NCI-H526 (cell line): ENCODE measurements around the gene ANKRD12.

ENCODE experiments used
- DNase-seq, 2 experiments: peaks; one replicate each; lab custom pipeline; 2025; lab: John Stamatoyannopoulos, UW

The ANKRD12 gene

DNA sequence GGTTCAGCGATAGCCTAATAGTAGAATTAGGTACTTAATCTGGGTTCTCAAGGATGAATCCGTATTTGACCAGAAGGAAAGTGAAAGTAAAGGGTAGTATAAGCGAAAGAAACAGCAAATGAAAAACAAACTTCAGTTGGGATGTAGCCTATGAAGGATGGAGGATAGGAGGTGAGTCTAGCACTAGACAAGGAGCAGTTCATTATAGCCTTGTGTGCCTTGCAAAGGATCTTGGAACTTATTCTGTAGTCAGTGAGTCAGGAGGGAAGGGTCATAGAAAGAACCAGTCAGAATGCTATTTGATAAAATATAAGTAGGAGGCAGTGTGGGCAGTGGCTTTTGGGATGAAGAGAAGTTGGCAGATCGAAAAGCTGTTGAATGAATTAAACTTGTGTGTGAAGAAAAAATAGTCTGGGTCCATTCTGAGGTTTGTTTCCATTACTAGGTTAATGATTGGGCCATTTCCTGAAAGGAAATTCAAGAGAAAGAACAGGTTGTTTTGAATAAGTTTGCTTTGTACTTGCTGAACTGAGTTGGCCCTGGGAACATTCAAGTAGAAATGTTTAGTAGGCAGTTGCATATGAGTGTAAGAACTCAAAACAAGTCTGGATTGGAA lies 48.5 kb downstream of the ANKRD12 start:
- DNase-seq = no peak

DNA sequence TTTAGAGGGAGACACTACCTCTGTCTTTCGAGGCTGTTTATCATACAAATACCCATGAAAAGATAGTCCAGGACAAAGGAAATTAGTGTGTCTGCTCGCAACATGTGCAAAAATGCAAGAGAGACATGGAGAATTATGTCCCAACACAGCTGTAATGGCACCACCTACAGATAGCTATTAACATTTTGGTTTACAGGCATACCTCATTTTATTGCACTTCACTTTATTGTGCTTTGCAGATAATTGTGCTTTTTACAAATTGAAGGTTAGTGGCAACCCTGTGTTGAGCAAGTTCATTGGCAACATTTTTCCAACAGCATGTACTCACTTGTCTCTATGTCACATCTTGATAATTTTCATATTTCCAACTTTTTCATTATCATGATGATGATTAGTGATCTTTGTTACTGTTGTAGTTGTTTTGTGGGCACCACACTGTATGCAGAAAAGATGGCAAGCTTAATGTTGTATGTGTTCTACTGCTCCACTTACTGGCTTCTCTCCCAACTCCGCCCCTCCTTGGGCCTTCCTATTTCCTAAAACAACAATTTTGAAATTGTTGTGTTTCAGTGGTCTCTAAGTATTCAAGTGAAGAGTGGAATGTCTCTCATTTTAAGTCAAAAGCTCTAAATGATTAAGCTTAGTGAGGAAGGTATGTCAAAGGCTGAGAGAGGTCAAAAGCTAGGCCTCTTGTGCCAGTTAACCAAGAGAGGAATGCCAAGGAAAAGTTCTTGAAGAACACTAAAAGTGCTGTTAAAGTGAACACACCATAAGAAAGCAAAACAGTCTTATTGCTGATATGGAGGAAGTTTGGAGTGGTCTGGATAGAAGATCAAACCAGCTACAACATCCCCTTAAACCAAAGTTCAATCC lies 52.0 kb downstream of the ANKRD12 start:
- no peak for DNase-seq

DNA sequence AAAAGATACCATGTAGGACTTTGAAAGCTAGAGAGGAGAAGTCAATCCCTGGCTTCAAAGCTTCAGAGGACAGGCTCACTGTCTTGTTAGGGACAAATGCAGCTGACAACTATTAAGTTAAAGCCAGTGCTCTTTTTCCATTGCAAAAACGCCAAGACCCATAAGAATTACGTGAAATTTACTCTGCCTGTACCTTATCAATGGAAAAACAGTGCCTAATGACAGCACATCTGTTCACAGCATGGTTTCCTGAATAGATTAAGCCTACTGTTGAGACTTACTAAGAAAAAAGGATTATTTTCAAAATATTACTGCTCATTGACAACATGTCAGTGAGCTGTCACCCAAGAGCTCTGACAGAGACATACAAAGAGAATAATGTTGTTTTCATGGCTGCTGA lies 52.9 kb downstream of the ANKRD12 start:
- no peak for DNase-seq

DNA sequence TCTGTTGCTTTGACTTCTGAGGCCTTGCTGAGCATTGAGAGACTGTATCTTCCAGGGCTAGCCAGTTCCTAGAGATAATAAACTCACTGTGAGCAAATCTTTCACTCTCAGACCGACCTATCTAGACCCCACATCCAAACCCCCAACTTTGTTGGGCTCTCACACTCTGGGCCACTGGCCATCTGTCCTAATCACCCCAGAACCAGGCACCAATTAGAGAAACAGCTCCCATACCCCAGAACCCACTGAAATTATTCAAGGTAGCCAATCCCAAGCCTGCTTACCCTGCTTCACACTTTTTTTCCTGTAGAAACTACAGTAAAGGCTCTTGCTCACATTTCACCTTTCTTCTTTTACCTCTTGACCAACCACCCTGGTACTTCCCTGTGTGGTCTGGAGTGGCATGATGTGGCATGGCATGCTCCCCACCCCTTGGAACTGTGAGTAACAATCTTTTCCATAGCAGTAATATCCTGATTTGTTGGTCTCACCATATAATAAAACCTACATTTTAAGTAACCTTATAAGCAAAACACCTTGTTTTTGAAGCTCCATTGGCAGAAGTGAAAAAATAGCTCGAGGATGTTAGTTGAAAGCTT lies 55.2 kb downstream of the ANKRD12 start:
- DNase-seq = no peak

DNA sequence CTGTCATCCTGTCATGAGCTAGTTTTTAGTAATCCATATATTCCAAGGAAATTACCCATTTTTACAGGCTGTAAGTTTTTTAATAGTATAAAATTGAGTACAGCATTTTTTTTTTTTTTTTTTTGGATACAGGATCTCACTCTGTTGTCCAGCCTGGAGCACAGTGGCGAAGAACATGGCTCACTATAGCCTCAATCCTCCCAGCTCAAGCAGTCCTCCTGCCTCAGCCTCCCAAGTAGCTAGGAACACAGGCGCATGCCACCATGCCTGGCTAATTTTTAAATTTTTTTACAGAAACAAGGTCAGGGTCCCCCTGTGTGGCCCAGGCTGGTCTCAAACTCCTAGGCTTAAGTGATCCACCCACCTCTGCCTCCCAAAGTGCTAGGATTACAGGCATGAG lies 56.5 kb downstream of the ANKRD12 start:
- no peak for DNase-seq

DNA sequence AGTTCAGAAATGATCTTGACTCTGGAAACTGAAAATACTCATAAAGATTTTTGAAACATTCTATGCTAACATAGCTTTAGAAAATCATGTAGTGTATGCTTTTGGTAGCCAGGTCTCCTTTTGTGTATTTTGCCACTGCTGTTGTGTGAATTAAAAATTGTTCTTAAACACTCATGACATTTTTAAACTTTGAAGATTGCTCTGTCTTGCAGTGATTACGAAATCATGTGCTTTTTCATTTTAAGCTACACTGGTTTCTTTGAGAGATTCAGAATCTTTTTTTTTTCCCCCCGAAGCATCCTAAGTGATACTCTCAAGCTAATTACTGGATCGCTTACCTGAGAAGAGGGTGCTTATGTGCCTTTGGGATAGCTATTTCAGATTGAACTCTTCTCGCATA lies 60.0 kb downstream of the ANKRD12 start:
- no peak for DNase-seq

DNA sequence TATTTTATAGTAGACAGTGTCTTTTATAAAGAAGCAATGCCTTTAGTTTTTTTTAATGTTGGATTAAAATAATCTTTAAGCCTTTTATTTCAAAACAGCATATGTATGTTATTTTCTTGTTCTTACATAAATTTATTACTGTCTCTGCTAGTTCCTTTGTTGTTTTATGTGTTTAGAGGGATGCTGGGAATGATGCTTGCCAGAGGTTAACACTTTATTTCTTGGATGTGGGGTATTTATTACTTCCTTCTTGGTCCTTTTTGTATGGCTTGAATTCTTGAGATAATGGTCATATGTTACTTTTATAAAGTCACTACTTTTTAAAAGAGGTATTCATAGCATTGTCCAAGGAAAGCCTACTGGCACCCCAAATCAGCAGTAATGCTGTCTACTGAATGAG lies 63.1 kb downstream of the ANKRD12 start:
- no peak for DNase-seq

DNA sequence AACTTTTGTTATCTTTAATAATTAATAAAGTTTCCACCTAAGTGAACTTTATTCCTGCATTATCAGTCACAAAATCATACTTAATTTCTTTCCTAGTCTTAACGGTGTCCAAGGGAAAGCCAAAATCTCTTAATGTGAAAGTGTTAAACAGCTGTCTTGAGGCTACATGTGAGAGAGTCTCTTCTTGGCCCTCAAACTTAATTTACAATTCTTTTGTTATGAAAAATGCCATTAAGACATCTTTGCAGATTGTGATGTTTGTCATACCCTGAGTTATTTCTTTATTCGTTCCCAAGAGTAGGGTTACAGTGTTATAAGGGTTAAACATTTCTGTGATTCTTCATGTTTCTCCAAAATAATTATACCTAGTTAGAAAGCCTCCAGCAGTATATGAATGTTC lies 64.6 kb downstream of the ANKRD12 start:
- no peak for DNase-seq

DNA sequence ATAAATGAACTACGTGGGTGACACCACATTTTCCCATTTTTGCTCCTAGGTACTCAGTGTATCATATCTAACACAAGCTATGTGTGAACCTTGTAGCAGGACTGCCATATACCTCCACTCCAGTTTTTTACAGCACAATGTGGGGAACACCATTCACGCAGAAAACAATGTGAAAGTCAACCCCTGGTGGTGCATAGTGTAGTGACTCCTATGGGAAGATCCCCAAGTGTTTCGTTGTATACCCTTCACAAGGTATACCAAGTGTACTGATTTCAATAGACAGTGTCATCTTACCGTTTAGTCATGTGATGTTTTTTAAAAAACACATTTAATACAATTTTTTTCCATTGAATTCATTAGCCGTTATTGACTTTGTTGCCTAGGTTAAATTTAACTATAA lies 68.1 kb downstream of the ANKRD12 start:
- DNase-seq = no peak

DNA sequence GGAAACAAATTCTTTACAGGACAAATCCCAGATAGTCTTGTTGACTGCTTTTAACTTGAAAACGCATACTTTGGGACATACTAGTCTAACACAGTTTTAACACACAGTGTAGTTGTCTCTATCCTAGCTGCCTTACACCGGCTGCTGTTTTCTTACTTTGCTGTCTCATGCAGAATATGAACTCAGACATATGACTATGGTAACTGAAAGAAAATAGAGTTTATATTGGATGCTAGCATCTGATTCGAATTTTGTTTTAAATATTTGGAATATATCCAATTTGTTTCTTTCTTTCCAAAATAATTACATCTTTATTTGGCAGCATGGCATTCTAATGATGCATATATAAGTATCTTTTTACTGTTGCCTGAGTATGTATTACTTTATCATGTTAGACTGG lies 69.8 kb downstream of the ANKRD12 start:
- DNase-seq = no peak

DNA sequence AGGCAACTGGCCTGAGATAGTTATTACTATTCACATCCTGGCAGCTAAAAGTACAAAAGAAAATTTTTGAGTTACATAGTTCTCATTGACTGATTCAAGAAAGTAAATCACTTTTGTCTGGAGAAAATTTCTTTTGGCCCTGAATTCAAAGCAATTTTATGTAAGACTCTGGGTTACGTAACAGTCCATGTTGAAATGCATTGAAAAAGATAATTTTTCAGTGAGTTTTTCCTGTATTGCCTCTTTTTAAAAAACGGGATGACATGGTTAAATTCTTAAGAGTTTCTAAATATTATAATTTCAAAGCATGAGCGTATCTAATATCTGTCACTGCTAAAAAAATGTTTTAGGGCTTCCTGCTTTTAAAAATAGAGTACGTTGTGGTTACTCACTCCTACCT lies 72.7 kb downstream of the ANKRD12 start:
- DNase-seq = no peak

DNA sequence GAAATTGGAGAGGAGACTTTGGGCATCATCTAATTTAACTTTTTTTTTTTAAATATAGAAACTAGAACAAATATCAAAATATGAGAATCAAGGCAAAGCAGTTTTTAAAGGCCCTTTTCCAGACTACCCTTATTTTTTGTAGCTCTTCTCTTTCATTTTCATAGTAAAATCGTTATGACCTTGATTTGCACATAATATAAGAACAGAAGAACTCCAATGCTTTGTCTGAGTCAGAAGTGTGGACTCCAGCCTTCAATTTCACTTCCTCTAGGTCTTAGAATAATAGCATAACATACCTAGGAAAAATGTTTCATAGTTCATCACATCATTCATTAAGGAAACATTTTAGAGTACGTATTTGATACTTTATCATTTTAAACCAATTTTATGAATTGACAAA lies 74.4 kb downstream of the ANKRD12 start:
- DNase-seq = no peak

DNA sequence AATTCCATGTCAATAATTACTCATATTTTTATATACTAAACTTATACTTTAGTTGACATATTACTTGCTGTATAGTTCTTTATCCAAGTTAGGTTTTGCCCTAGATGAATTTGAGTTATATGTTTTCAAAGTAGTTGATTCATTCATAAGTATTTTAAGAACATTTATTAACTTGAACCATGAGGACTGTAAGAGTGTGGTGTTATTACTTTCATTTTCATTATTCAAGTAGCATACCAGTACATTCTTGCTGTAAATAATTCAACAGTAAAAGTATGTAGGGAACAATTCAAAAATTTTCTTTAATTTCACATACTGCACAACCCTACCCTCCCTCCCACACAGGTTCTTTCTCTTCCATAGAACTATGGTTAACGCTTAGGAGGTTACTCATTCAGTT lies 75.4 kb downstream of the ANKRD12 start:
- DNase-seq = no peak

DNA sequence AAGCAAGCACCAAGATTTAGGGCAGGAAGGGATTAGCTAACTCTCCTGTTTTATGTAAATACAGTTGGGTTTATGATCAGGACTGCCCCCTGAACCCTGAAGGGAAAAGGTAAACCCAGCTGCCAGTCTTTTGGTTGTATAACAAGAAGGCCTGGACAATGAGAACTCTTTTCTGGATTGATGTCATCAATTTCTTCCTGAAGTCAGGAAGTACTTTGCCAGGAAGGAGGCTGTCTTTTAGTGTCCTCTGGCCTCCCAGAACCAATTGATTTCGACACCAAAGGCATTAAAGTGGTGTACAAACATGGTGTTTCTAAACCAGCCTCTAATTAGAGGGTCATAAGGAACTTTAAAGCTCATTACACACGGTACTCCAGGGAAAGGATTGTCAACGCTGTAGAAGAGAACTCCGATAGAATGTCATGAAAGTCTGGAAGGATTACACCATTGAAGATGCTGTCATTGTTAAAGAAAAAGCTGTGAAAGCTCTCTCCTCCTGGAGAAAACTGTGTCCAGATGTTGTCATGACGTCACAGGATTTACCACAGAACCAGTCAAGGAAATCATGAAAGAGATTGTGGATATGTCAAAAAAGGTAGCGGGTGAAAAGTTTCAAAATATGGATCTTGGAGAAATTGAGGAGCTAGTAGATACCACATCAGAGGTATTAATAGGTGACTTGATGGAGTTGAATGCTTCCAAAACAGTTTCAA lies 78.8 kb downstream of the ANKRD12 start:
- DNase-seq = no peak

DNA sequence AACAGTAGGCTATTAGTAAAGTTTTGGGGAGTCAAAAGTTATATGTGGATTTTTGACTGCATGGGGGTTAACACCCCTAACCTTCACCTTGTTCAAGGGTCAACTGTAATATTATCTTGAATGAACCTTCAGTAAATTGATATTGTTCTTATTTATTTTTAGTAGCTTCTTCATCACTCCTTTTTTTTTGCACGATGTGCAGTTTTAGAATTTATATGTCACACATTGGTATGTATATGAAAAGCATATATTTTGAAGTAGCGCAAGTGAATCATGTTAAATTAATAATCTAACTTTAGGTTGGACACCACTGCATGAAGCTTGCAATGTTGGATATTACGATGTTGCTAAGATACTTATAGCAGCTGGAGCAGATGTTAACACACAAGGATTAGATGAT lies 79.9 kb downstream of the ANKRD12 start:
- DNase-seq = no peak

DNA sequence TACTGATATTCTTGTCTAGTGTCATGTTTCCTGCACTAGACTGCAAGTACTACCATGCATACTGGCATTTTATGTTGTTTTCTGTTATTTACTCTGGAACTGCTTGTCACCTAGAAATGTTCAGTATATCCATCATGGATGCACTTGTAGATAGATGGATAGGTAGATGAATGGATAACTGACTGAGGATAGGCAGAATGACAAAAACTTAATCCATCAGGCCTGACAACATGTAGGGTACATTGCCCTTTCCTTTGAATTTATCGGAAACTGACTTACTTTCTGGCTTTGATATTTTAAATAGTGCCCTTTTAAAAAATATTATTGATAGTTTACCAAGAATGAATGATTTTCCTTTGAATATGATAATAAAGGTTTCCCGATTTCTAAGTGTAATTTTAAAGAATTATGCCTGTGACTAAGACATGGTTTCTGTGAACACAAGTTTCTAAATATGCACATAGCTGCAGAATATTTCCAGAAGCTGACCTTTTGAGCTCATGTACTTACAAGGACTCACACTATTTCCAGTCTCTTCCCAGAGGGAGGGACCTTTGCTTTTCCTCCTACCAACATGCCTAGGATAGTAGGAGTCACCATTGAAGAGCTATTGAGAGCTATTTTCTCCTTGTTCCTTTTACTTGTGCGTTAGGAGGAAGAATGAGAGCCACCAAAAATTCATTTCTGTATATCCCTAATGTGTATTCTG lies 81.3 kb downstream of the ANKRD12 start:
- no peak for DNase-seq

DNA sequence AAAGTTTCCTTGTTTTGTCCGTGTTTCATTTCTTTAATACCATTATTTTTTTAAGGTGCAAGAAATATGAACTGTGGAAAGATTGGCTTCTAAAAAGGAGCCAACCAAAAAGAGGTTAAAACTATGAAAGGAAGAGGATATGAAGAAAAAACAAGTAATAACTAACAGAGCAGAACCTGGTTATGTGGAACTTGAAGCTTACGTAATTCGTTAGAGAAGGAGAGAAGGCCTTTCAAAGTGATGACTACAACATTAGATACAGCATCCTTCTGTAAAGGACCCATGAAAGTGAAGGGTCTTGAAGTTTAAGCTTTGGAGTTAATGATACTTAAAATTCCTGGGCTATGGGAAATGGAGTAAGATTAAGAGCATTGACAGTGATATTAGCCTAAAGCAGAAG lies 84.5 kb downstream of the ANKRD12 start:
- no peak for DNase-seq

DNA sequence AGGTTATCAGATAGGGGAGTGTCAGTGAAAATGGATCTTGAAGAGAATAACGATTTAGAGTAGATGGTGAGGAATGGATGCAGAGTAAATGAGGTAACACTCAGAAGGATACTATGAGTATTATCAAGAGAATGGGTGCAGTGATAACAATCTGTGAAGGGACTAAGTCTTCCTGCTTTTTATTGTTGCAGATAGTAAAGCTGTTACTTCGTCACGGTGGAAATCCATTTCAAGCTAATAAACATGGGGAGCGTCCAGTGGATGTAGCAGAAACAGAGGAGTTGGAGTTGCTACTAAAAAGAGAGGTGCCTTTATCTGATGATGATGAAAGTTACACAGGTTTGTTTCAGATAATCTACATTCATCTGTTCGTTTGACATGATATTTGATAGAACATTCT lies 85.1 kb downstream of the ANKRD12 start:
- no peak for DNase-seq

DNA sequence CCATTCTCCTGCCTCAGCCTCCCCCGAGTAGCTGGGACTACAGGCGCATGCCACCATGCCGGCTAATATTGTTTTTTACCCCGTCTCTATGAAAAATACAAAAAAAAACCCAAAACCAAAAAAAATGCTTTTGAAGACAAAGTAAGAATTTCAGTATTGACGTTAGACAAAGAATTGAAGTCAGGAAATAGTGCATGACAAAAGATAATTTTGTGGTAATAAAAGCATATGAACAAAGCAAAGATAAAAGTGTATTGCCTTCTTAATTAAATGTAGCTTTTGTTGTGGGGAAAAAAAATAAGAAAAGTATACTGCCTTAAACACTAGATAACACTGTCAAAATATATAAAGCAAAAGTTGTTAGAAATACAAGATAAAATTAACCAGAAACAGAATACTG lies 86.8 kb downstream of the ANKRD12 start:
- no peak for DNase-seq

DNA sequence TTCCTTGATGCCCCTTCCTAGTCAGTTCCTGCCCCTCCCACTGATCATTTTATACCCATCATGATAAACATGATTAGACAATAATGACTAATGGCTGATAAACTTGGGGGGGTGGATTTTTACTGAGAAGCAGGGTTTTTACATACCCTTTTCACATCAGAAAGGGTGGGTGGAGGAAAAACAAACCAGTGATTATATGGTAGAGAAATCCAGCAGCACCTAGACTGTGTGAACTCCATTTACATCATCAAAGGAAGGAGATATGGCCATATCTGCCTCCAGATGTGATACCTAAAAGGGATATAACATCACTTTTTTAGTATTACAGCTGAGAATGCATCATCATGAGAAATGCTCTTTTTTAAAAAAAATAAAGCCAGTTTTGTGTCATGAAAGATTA lies 89.9 kb downstream of the ANKRD12 start:
- DNase-seq = no peak

DNA sequence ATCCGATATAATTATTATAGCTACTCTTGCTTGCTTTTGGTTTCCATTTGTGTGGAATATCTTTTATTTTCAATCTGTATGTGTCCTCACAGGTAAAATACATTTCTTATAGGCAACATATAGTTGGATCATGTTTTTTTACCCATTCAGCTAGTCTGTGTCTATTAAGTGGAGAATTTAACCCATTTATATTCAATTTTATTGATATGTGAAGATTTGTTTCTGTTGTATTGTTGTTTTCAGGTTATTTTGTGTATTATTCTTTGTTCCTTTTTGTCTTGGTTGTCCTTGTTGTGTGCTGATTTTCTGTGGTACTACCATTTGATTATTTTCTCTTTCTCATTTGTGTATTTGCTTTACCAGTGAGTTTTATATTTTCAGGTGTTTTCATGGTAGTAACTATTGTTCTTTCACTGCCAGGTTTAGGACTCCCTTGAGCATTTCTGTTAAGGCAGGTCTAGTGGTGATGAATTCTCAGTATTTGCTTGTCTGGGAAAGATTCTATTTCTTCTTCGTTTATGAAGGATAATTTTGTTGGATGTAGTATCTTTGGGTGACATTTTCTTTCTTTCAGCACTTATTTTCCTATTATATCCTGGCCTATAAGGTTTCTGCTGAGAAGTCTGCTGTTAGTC lies 95.4 kb downstream of the ANKRD12 start:
- no peak for DNase-seq

DNA sequence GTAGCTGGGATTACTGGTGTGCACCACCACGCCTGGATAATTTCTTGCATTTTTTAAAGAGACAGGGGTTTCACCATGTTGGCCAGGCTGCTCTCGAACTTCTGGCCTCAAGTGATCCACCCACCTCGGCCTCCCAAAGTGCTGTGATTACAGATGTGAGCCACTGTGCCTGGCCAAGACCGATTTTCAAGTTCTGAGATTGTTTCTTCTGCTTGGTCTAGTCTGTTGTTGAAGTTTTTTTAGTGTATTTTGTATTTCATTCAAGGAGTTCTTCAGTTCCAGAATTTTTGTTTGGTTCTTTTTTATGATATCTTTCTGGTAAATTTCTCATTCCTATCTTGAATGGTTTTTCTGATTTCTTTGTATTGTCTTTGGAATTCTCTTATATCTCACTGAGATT lies 96.4 kb downstream of the ANKRD12 start:
- no peak for DNase-seq
